Measurements from ENCODE around the gene UST.
"Not testable (repeated sequence)": the region's sequence is repeated elsewhere in the genome, so short reads cannot be mapped to it uniquely, and the experiment has no call there.

Gene UST

GRCh38 chr6:148954934-148955333 is 208.1 kb downstream of the UST start:
- no peak for DNase-seq

DNA sequence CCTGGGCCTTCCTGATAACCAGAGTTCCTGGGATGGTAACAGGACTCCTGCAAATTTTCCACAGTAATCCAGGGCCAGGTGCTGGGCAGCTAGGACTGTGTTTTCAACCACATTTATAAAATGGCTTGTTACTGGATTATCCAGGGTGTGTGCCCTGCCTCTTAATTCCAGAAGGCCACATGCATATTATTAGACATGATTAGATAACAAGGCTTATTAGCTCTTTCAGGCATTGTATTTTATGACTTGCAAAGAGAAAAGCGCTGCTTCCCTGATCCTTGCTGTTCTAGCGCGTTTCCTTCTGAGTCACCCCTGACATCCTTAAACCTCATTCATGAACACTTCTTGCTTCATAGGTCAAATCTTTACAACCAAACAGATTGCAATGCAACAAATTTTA is 208.6 kb downstream of the UST start:
- no peak for DNase-seq

DNA sequence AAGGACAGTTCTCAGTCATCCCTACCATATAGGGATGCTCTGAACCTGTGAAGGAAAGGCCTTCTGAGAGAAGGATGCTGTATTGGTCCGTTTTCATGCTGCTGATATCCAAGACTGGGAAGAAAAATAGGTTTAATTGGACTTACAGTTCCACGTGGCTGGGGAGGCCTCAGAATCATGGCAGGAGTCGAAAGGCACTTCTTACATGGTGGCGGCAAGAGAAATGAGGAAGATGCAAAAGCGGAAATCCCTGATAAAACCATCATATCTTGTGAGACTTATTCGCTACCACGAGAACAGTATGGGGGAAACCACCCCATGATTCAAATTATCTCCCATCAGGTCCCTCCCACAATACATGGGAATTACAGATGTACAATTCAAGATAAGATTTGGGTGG is 209.3 kb downstream of the UST start:
- not testable (repeated sequence) for DNase-seq

- DNase-seq = no peak
These were observed 210.9 kb downstream of the UST start for GRCh38 chr6:148957752-148958151.

GRCh38 chr6:148959008-148959407 is 212.2 kb downstream of the UST start:
- DNase-seq = no peak

- no peak for DNase-seq
These were observed 212.7 kb downstream of the UST start for GRCh38 chr6:148959501-148959900.

DNA sequence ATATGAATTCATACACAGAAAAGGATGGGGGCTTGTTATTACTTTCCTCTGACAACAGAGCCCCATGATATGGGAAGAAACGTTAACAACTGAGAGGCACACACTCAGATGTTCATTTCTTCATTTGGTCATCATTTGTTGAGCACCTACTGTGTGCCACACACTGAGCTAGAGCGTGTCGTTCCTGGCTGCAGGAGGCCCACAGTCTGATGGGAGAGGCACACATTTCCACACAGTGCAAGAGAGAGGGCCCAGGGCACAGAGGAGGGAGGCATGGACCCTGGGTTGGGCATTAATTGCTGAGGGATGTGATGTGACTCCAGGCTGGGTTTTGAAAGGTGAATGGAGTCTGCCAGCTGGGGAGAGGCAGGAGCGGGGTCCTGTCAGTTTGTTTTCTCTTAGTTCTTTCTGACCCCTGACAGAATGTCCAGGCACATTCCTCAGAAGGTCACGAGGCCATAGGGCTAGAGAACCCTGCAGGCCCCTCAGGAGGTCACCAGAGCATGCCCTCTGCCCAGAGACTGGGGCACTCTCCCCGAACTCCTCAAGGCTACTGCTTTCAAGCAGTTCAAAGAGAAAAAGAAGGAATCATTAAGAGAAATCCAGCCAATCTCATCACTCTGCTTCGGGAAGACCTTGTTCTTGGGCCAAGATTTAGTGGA is 216.2 kb downstream of the UST start:
- no peak for DNase-seq

GRCh38 chr6:148963738-148964137 is 216.9 kb downstream of the UST start:
- no peak for DNase-seq

DNA sequence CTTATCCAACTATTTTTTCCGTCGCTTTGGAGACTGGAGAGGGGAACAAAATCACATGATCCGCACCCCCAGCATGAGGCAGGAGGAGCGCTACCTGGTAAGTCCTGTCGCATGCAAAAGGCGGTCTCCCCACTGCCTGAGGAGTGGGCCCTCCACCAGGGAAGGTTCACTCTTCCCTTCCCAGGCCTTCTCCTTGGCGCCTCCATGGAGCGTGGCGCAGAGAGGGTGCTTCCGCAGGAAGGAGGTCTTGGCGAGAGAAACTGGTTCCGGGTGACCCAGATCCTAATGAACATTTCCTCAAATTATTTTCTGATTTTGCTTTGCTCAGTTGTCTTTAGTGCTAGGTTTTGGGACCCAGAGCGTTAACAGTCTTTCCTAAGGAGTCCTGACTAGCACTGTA is 217.6 kb downstream of the UST start:
- no peak for DNase-seq

GRCh38 chr6:148965287-148965686 is 218.5 kb downstream of the UST start:
- DNase-seq = no peak

DNA sequence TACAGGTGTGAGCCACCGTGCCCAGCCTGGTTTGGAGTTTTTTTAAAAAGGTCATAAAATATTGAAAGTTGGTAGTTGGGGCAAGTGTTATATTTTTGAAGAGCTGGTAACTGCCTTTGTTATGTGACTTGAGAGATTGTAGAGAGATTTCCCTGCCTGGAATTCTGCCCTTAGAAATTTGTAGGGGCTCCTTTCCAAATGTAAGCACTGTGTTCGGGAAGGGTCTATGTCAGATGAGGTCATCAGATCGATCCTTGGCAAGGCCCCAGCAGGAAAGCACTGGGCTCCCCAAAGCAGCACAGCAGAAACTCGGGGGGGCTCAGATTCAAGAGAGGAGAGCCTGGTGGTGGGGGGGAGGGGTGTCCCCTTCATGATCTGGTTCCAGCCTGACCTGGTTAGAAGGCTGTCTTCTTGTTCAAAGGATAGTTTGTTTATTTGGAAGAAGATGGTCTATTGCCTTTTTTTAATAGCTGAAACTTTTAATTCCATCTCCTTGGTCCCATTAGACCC is 220.2 kb downstream of the UST start:
- DNase-seq = no peak

- DNase-seq = peak; percentile 43
These were observed 220.7 kb downstream of the UST start for GRCh38 chr6:148967541-148967956.

DNA sequence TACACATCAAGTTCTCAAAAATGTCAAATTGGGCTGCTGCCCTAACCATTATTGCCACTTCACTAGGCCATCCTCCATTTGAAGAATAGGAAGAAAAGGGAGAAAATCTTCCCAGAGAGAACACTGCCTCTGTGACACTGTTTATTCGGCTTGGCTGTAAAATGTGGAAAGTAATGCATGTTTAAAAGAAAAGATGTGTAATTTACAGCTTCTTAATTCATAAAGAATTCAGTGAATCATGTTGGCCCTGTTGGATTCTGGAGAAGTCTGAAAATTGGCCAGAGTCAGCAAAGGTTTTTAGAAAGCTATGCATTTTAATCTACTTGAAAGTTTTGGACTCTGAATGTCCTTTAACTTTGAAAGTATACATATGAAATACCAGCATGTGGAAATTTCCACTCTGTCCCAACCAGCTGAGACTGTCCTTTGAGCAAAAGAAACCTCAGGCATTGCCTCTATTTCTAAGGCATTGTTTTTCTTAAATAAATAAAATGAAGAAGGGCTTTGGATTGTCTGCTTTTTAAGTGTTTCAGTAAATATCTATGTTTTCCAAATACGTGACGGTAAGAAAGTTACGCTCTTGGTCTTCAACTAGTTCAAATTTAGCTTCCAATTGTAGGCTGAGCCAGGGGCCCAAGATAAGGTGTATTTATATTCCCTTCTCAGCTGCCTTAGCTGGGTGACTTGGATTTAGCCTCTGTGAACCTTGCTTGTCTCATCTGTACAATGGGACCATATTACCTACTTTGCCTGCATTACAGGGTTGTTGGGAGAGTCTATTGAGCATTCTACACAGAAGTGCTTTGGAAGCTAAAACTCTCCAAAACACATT is 222.2 kb downstream of the UST start:
- DNase-seq = no peak

DNA sequence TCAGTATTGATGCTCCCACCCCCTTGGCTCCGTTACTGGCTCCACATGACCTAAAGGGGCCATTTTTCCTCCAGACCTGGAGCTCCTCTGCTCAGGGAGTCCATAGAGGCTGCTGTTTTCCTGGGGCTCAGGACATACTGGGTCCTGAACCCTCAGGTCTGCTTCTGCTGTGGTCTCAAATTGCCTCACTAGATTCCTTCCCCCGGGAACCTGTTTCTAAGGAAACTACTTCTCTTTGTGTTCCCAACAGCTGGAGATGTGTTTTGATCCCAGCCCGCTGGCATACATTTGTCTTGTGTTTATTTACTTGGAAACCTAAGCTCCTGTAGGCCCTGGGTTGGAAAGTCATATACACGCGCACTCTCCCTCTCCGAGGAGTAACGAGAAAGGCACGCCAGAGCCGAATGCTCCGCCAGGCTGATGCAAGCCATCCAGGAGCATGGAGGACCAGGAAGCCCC is 222.8 kb downstream of the UST start:
- no peak for DNase-seq

DNA sequence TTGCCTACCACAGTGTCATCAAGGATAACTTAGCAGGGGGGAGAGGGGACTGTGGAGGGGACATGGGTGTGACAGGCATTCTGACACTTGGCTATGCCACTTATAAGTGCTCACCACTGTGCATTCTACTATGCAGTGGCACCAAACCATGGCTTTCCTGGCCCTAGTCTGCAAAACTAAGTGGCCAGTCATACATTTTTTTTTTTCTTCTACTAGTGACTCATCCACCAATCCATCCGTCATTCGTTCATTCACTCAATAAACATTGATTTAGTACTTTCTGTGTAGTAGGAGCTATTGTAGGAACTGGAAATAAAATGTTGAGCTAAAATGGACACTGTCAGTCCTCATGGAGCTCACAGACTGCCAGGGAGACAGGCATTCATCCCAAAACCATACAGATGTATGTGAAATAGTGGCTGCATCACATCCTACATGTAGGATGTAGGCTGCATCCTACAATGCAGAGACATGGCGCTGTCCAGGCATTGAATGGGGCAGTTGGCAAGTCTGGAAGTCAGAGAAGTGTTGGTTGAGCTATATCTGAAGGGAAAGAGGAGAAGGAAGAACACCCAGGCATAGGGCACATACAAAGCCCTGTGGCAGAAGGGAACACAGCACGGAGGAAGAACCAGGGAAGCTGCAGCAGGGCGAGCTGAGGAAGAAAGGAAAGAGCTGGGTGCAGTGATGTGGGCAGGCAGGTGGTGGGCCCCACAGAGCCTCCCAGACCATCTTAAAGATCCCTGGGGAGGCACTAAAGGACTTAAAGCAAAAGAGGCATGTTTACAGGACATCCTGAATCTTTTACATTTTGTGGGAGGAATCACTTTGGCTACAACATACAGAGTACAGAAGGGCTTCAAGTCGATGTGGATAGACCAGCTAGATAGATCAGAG is 224.4 kb downstream of the UST start:
- no peak for DNase-seq

DNA sequence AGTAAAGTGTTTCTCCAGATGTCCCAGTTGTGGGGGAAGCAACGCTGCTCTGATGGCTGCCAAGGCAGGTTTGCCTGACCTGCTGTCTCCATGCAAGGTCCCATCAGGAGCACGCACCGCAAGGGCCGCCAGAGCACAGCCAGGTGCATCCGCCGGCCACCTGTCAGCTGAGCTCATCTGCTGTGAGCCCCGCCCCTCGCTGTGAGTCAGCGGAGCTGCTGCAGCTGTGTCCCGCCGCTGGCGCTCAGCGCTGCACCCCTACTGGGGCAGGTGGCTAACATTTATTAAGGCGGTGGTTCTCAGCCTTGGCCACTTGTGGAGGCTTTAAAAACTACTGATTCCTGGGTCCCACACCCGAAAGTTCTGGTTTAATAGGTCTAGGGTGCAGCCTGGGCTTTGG is 225.7 kb downstream of the UST start:
- DNase-seq = peak; percentile 40

DNA sequence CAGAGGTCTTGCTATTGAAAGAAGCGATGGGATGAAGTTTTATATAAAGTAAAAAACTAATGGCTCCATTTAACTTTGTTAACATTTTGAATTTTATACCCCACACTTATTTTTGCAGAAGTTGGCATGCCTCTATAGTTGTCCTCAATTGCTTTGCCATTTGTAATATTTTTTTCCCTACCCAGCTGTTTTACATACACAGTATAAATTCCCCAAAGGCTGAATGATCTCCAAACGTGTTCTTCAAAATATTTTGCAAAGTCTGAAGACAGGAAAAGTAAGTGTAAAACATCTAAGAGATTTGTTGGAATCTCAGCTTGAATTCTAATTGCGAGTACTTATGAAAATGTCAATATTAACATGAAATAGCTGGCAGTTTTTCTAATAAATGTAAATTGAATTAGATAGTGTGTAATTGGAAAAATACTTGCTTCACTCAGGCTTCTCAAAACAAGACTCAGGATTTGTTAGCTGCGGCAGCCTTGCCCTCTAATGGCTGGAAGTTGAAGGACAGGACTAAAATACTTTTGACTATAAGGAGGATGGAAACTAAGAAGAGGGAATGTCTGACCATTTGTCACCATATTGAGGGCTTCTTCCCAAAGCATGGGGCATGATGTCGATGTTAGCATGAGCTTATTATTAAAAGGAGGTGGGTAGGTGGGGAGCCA is 226.8 kb downstream of the UST start:
- no peak for DNase-seq

GRCh38 chr6:148974351-148974750 is 227.5 kb downstream of the UST start:
- DNase-seq = no peak

DNA sequence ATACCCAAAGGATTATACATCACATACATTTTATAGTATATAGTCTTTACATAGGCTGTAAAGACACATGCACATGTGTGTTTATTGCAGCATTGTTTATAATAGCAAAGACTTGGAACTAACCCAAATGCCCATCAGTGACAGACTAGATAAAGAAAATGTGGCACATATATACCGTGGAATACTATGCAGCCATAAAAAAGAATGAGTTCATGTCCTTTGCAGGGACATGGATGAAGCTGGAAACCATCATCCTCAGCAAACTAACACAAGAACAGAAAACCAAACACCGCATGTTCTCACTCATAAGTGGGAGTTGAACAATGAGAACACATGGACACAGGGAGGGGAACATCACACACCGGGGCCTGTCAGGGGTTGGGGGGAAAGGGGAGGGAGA is 231.5 kb downstream of the UST start:
- not testable (repeated sequence) for DNase-seq

GRCh38 chr6:148979014-148979901 is 232.4 kb downstream of the UST start:
- DNase-seq = no peak

DNA sequence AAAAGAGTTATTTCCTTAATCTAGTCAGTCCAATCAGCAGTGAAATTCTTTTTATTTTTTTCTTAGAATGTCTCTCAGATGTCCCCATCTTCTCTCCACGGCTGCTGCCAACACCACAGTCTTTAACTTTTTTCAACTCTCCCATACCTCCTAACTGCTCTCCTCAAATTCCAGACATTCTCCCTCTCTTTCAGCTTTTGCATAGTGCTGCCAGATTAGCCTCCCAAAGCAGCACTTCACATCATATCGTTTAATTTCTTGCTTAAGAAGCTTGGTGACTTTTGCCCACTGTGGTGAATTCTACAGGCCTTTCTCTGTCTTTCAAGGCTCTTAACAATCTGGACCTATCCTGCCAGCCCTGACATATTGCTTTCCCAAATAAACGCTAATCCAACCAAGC is 233.4 kb downstream of the UST start:
- DNase-seq = no peak
